A673 (cell line): ENCODE results near the gene OR56A3.

Experiments used
- EZH2 ChIP-seq: fragments of 200-600 bp; sonication (generic); IDR thresholded peaks from 2 replicates; pipeline ENCODE4 v1.6.1; 2017; ENCODE audit warnings: borderline replicate concordance, low read depth, mild to moderate bottlenecking, mixed read lengths, antibody characterized with exemption, low read length; ENCODE audit not compliant: poor library complexity, severe bottlenecking
- TF ChIP-seq, protein P1 (sequence below): fragments of 300-800, 200-600 bp; sonication (generic); conservative IDR thresholded peaks from 2 replicates; pipeline ENCODE4 v1.5.1; 2017; ENCODE audit warnings: low read depth, mild to moderate bottlenecking, antibody characterized with exemption, low read length, moderate library complexity, mixed read lengths

DNA sequence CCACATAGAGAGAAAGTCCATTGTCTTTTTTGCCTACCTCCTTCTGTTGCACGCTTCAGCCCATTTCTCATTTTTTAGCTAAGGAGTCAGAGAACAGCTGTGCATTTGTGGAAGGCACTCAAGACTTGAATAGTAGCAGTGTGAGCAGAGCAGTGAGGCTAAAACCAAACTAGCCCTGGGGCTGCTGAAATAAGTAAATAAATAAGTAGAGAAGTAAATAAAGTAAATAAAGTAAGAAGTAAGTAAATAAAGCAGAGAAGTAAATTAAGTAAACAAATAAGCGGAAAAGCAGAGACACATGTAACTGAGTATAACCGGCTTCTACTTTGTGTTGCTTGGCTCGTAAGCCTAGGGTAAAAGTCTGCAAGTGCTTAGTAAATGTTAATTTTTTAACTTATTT lies 47.2 kb downstream of the OR56A3 start:
- TF ChIP-seq, protein P1, sequence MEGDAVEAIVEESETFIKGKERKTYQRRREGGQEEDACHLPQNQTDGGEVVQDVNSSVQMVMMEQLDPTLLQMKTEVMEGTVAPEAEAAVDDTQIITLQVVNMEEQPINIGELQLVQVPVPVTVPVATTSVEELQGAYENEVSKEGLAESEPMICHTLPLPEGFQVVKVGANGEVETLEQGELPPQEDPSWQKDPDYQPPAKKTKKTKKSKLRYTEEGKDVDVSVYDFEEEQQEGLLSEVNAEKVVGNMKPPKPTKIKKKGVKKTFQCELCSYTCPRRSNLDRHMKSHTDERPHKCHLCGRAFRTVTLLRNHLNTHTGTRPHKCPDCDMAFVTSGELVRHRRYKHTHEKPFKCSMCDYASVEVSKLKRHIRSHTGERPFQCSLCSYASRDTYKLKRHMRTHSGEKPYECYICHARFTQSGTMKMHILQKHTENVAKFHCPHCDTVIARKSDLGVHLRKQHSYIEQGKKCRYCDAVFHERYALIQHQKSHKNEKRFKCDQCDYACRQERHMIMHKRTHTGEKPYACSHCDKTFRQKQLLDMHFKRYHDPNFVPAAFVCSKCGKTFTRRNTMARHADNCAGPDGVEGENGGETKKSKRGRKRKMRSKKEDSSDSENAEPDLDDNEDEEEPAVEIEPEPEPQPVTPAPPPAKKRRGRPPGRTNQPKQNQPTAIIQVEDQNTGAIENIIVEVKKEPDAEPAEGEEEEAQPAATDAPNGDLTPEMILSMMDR: no peak
- no peak for TF ChIP-seq EZH2
